ENCODE results near the gene NSUN6.
"Not testable (repeated sequence)": the region's sequence is repeated elsewhere in the genome, so short reads cannot be mapped to it uniquely, and the experiment has no call there.

NSUN6 gene

DNA sequence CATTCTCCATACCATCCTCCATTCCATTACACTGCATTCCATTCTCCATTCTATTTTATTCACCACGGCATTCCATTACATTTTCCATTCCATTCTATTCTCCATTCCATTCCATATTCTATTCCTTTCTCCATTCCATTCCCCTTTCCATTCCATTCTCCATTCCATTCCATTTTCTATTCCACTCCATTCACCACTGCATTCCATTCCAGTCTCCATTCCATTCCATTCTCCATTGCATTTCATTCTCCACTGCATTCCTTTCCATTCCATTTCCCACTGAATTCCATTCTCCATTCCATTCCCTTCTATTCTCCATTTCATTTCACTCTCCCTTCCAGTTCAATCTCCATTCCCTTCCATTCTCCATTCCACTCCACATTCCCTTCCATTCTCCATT lies 79.6 kb downstream of the NSUN6 start:
- DNase-seq (ENCODE audit: low spot score) (no peak), ATAC-seq (ENCODE audit: low read depth) (no peak)
- Histone ChIP-seq H3K4me1 (ENCODE audit: insufficient read depth, poor library complexity, severe bottlenecking) (no peaks in the 10 kb centered on the region), H3K4me3 (ENCODE audit: severe bottlenecking) (no peak overlapping the region), H3K27me3 (ENCODE audit: insufficient read depth, poor library complexity, severe bottlenecking) (no peaks in the 10 kb centered on the region), H3K36me3 (ENCODE audit: low read depth) (no peaks in the 10 kb centered on the region), H3K27ac (ENCODE audit: poor library complexity, severe bottlenecking) (no peak overlapping the region), H3K9me3 (ENCODE audit: severe bottlenecking) (peaks cover 3% of the 10 kb centered on the region)
- TF ChIP-seq, protein P1, sequence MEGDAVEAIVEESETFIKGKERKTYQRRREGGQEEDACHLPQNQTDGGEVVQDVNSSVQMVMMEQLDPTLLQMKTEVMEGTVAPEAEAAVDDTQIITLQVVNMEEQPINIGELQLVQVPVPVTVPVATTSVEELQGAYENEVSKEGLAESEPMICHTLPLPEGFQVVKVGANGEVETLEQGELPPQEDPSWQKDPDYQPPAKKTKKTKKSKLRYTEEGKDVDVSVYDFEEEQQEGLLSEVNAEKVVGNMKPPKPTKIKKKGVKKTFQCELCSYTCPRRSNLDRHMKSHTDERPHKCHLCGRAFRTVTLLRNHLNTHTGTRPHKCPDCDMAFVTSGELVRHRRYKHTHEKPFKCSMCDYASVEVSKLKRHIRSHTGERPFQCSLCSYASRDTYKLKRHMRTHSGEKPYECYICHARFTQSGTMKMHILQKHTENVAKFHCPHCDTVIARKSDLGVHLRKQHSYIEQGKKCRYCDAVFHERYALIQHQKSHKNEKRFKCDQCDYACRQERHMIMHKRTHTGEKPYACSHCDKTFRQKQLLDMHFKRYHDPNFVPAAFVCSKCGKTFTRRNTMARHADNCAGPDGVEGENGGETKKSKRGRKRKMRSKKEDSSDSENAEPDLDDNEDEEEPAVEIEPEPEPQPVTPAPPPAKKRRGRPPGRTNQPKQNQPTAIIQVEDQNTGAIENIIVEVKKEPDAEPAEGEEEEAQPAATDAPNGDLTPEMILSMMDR (IDR thresholded peaks at IDR 0.05; ENCODE audit: poor library complexity, severe bottlenecking): no peak

DNA sequence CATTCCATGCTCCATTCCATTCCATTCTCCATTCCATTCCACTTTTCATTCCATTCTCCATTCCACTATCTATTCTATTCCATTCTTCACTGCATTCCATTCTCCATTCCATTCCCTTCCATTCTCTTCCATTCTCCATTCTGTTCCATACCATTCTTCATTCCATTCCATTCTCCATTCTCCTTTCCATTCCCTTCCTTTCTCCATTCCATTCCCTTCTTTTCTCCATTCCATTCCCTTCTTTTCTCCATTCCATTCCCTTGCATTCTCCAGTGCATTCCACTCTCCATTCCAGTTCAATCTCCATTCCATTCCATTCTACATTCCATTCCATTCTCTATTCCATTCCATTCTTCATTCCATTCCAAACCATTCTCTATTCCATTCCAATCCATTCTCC lies 80.3 kb downstream of the NSUN6 start:
- no peak for ATAC-seq (ENCODE audit: low read depth)
- no peaks in the 10 kb centered on the region for H3K4me1 ChIP-seq (ENCODE audit: insufficient read depth, poor library complexity, severe bottlenecking)
- TF ChIP-seq, protein P1 (IDR thresholded peaks at IDR 0.05; ENCODE audit: poor library complexity, severe bottlenecking): no peak

DNA sequence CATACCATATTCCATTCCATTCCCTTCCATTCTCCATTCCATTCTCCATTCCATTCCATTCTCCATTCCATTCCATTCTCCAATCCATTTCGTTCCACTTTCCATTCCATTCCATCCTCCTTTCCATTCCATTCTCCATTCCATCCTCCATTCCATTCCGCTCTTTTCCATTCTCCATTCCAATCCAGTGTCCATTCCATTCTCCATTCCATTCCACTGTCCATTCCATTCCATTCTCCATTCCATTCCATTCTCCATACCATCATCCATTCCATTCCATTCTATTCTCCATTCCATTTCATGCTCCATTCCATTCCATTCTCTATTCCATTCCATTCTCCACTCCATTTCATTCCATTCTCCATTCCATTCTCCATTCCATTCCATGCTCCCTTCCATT lies 81.0 kb downstream of the NSUN6 start:
- ATAC-seq (ENCODE audit: low read depth); H3K4me1 ChIP-seq (ENCODE audit: insufficient read depth, poor library complexity, severe bottlenecking); H3K36me3 ChIP-seq (ENCODE audit: low read depth); H3K27me3 ChIP-seq (ENCODE audit: insufficient read depth, poor library complexity, severe bottlenecking); H3K9me3 ChIP-seq (ENCODE audit: severe bottlenecking); H3K4me3 ChIP-seq (ENCODE audit: severe bottlenecking); DNase-seq (ENCODE audit: low spot score); H3K27ac ChIP-seq (ENCODE audit: poor library complexity, severe bottlenecking): not testable (repeated sequence)

More for the DNA sequence above, 80.3 kb downstream of the NSUN6 start:
- H3K27me3 ChIP-seq (ENCODE audit: insufficient read depth, poor library complexity, severe bottlenecking): no peaks in the 10 kb centered on the region
- H3K9me3 ChIP-seq (ENCODE audit: severe bottlenecking): peaks cover 3% of the 10 kb centered on the region
- H3K36me3 ChIP-seq (ENCODE audit: low read depth): no peaks in the 10 kb centered on the region
- DNase-seq (ENCODE audit: low spot score): no peak
- no peak overlapping the region for H3K27ac ChIP-seq (ENCODE audit: poor library complexity, severe bottlenecking)
- no peak overlapping the region for H3K4me3 ChIP-seq (ENCODE audit: severe bottlenecking)

DNA sequence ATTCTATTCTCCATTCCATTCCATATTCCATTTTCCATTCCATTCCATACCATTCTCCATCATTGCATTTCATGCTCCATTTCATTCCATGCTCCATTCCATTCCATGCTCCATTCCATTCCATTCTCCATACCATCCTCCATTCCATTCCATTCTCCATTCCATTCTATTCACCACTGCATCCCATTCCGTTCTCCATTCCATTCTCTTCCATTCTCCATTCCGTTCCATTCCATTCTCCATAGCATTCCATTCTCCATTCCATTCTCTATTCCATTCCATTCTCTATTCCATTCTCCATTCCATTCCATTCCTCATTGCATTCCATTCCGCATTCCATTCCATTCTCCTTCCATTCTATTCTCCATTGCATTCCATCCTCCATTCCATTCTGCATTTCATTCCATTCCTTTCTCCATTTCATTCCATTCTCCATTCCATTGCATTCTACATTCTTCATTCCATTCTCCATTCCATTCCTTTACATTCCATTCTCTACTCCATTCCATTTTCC lies 84.0 kb downstream of the NSUN6 start:
- TF ChIP-seq, protein P1 (IDR thresholded peaks at IDR 0.05; ENCODE audit: poor library complexity, severe bottlenecking): no peak
- no peaks in the 10 kb centered on the region for H3K4me1 ChIP-seq (ENCODE audit: insufficient read depth, poor library complexity, severe bottlenecking)
- DNase-seq (ENCODE audit: low spot score): no peak
- no peaks in the 10 kb centered on the region for H3K27me3 ChIP-seq (ENCODE audit: insufficient read depth, poor library complexity, severe bottlenecking)
- peaks cover 2% of the 10 kb centered on the region for H3K9me3 ChIP-seq (ENCODE audit: severe bottlenecking)
- no peaks in the 10 kb centered on the region for H3K36me3 ChIP-seq (ENCODE audit: low read depth)
- no peak overlapping the region for H3K4me3 ChIP-seq (ENCODE audit: severe bottlenecking)
- ATAC-seq (ENCODE audit: low read depth): no peak
- no peak overlapping the region for H3K27ac ChIP-seq (ENCODE audit: poor library complexity, severe bottlenecking)

DNA sequence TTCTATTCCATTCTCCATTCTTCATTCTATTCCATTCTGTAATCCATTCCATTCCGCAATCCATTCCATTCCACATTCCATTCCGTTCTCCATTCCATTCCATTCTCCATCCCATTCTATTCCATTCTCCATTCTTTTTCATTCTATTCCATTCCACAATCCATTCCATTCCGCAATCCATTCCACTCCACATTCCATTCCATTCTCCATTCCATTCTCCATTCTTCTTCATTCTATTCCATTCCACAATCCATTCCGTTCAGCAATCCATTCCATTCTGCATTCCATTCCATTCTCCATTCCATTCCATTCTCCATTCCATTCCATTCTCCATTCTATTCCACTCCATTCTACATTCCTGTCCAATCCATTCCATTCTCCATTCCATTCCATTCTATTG lies 85.2 kb downstream of the NSUN6 start:
- H3K9me3 ChIP-seq (ENCODE audit: severe bottlenecking): peaks cover 2% of the 10 kb centered on the region
- ATAC-seq (ENCODE audit: low read depth) (no peak), DNase-seq (ENCODE audit: low spot score) (no peak)
- H3K4me1 ChIP-seq (ENCODE audit: insufficient read depth, poor library complexity, severe bottlenecking): no peaks in the 10 kb centered on the region
- no peaks in the 10 kb centered on the region for H3K36me3 ChIP-seq (ENCODE audit: low read depth)
- no peak overlapping the region for H3K4me3 ChIP-seq (ENCODE audit: severe bottlenecking)
- no peaks in the 10 kb centered on the region for H3K27me3 ChIP-seq (ENCODE audit: insufficient read depth, poor library complexity, severe bottlenecking)
- TF ChIP-seq, protein P1 (IDR thresholded peaks at IDR 0.05; ENCODE audit: poor library complexity, severe bottlenecking): no peak
- H3K27ac ChIP-seq (ENCODE audit: poor library complexity, severe bottlenecking): no peak overlapping the region

All from RWPE2 (cell line).